ENCODE results near the gene CCDC74B.
"Not testable (repeated sequence)": the region's sequence is repeated elsewhere in the genome, so short reads cannot be mapped to it uniquely, and the experiment has no call there.

DNA sequence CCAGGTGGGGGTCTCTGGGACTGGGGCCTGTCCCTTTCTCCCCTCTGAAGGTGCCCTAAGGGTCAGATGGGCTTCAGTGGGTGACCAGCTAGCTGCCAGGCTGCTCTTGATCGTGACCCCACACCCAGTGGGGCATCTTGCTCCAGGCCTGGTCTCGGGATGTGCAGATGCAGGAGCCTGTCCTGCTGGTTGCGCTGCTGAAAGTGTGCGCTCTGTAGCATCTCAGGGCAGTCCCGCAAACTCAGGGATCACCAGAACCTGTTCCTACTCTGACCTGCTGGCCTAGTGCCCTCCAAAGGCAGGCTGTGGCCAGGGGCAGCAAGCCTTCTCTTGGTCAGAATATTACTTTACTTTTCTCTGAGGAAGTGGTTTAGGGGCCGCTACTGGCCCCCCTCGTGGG is 4.4 kb downstream of the CCDC74B start:
- TF ChIP-seq EP300, POLR2A, POLR2AphosphoS5 (IDR thresholded peaks at IDR 0.05): not testable (repeated sequence)
- TF ChIP-seq, protein P1, sequence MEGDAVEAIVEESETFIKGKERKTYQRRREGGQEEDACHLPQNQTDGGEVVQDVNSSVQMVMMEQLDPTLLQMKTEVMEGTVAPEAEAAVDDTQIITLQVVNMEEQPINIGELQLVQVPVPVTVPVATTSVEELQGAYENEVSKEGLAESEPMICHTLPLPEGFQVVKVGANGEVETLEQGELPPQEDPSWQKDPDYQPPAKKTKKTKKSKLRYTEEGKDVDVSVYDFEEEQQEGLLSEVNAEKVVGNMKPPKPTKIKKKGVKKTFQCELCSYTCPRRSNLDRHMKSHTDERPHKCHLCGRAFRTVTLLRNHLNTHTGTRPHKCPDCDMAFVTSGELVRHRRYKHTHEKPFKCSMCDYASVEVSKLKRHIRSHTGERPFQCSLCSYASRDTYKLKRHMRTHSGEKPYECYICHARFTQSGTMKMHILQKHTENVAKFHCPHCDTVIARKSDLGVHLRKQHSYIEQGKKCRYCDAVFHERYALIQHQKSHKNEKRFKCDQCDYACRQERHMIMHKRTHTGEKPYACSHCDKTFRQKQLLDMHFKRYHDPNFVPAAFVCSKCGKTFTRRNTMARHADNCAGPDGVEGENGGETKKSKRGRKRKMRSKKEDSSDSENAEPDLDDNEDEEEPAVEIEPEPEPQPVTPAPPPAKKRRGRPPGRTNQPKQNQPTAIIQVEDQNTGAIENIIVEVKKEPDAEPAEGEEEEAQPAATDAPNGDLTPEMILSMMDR (IDR thresholded peaks at IDR 0.05), result not testable (repeated sequence)
